PC-3 (cell line): ENCODE data around the gene SKOR2. TPM values are rescaled to one million over a fixed set of nuclear protein-coding genes. Genes with fewer than 3 reads are reported as not detected.
"Not testable (repeated sequence)": the region's sequence is repeated elsewhere in the genome, so short reads cannot be mapped to it uniquely, and the experiment has no call there.

Experiments used
- ATAC-seq: fragments of 200-7000 bp; cut with Tn5 transposase; 2 replicates; pipeline ENCODE4 v1.9.1; 2020; ENCODE audit warnings: mild to moderate bottlenecking, moderate library complexity
- BruUV-seq: library from RNA; stranded (reverse); fragments of 400-500 nt; replicated peaks from 2 replicates; lab custom pipeline; 2021; lab: Mats Ljungman, UMichigan
- CTCF ChIA-PET: fragments of 300-600 bp; sonication (Branson Sonifier 250); formaldehyde crosslinking; loops from one replicate; lab custom pipeline; 2022; ENCODE audit warnings: antibody characterized with exemption; lab: Charles Lee
- POLR2A ChIA-PET: fragments of 300-600 bp; sonication (Branson Sonifier 250); formaldehyde crosslinking; loops from one replicate; lab custom pipeline; 2022; ENCODE audit warnings: antibody characterized with exemption; ENCODE audit not compliant: unreplicated experiment; lab: Charles Lee
- DNase-seq: peaks from one replicate; pipeline ENCODE4 v3.0.0-alpha.2; 2015
- H2AFZ ChIP-seq: fragments of 300-600 bp; sonication (generic); 2 replicates; pipeline ENCODE4 v1.6.0; 2016; ENCODE audit warnings: antibody characterized with exemption, low read length
- H3F3A ChIP-seq: fragments of 300-600 bp; sonication (generic); one replicate; pipeline ENCODE4 v1.6.0; 2017; ENCODE audit warnings: antibody characterized with exemption, low read length, control low read depth, mild to moderate bottlenecking; ENCODE audit not compliant: unreplicated experiment
- H3K27ac ChIP-seq: fragments of 300-600 bp; sonication (generic); 2 replicates; pipeline ENCODE4 v1.5.1; 2016; ENCODE audit warnings: mild to moderate bottlenecking, low read length
- H3K27me3 ChIP-seq: fragments of 300-600 bp; sonication (generic); 2 replicates; pipeline ENCODE4 v1.6.1; 2016; ENCODE audit warnings: low read length, mixed read lengths
- H3K36me3 ChIP-seq: fragments of 300-600 bp; sonication (generic); 2 replicates; pipeline ENCODE4 v1.6.1; 2016; ENCODE audit warnings: low read depth, mixed run types, low read length, mixed read lengths
- H3K4me1 ChIP-seq: fragments of 300-600 bp; sonication (generic); 2 replicates; pipeline ENCODE4 v1.5.1; 2016; ENCODE audit warnings: low read length; ENCODE audit not compliant: insufficient read depth
- H3K4me2 ChIP-seq: fragments of 300-600 bp; sonication (generic); 2 replicates; pipeline ENCODE4 v1.6.0; 2016; ENCODE audit warnings: low read length
- H3K4me3 ChIP-seq: fragments of 300-600 bp; sonication (generic); 2 replicates; pipeline ENCODE4 v1.5.1; 2016; ENCODE audit warnings: mild to moderate bottlenecking, low read length, mixed read lengths
- H3K79me2 ChIP-seq: fragments of 300-600 bp; sonication (generic); 2 replicates; pipeline ENCODE4 v1.6.1; 2017; ENCODE audit warnings: low read length, mixed read lengths
- H3K9ac ChIP-seq: fragments of 300-600 bp; sonication (generic); 2 replicates; pipeline ENCODE4 v1.6.0; 2016; ENCODE audit warnings: mild to moderate bottlenecking, low read length
- H3K9me2 ChIP-seq: fragments of 300-600 bp; sonication (generic); replicated peaks from 2 replicates; pipeline ENCODE4 v1.6.1; 2016; ENCODE audit warnings: mixed run types, low read length, mixed read lengths
- H3K9me3 ChIP-seq: fragments of 300-600 bp; sonication (generic); 2 replicates; pipeline ENCODE4 v1.6.1; 2016; ENCODE audit warnings: low read length, mixed read lengths
- H4K20me1 ChIP-seq: fragments of 300-600 bp; sonication (generic); 2 replicates; pipeline ENCODE4 v1.6.1; 2016; ENCODE audit warnings: low read length, mixed read lengths
- EZH2 ChIP-seq: fragments of 300-600 bp; sonication (generic); IDR thresholded peaks from one replicate; pipeline ENCODE4 v1.6.1; 2017; ENCODE audit warnings: antibody characterized with exemption, mild to moderate bottlenecking, low read length; ENCODE audit not compliant: unreplicated experiment
- EZH2phosphoT487 ChIP-seq: fragments of 300-600 bp; sonication (generic); IDR thresholded peaks from 2 replicates; pipeline ENCODE4 v1.6.1; 2018; ENCODE audit warnings: mild to moderate bottlenecking, antibody characterized with exemption, low read length, borderline replicate concordance
- intact Hi-C: fragments of 100-400 bp; cut with micrococcal nuclease; formaldehyde crosslinking; loops from 2 replicates; pipeline ENCODE4 v1.9.0; 2023
- total RNA-seq: library from RNA; depleted of rRNA; stranded (reverse); fragments of >200 nt; gene quantifications from 2 replicates; pipeline ENCODE4 v1.2.3, GENCODE V29; 2014
- TF ChIP-seq, protein P1 (sequence below): fragments of 300-600 bp; sonication (generic); conservative IDR thresholded peaks from 2 replicates; pipeline ENCODE4 v1.5.1; 2017; ENCODE audit warnings: antibody characterized with exemption, low read depth, mild to moderate bottlenecking, low read length

Gene SKOR2
- total RNA-seq, 1 experiment from 2014 or later = not detected

DNA sequence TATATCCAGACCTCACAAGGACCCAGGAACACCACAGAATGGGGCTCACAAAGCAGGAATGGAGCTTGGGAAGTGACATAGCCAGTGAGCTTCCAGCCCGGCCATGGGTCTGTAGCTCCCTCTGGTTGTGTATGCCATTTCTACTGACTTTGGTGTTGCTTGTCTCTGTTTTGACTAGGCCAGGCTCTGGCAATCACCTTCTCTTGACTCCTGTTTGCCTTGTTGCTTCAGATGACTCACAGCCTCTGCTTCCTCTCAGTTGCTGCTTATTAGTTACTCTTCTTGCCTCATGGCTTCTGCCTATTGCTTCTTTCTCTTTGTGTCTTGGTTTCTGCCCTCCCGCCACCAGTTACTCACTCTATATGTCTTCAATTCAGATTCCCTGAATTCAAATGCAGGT, 59.5 kb downstream of the SKOR2 start:
- no peaks in the 10 kb centered on the region for H3K4me1 ChIP-seq
- H3K79me2 ChIP-seq = no peaks in the 10 kb centered on the region
- ATAC-seq (peak; percentile 69), DNase-seq (peak; percentile 26)
- ChIA-PET CTCF (no interaction called here), POLR2A (no interaction called here)
- no peak overlapping the region for H3K4me3 ChIP-seq
- H3K27me3 ChIP-seq = no peaks in the 10 kb centered on the region
- no peak overlapping the region for H3K27ac ChIP-seq
- no peak overlapping the region for H2AFZ ChIP-seq
- BruUV-seq = no TSS peak
- no peaks in the 10 kb centered on the region for H3K9me2 ChIP-seq
- H3K9ac ChIP-seq = no peak overlapping the region
- intact Hi-C loops = no loop called here
- H3K9me3 ChIP-seq = no peaks in the 10 kb centered on the region
- H4K20me1 ChIP-seq = no peaks in the 10 kb centered on the region
- no peak for TF ChIP-seq EZH2phosphoT487
- TF ChIP-seq, protein P1, sequence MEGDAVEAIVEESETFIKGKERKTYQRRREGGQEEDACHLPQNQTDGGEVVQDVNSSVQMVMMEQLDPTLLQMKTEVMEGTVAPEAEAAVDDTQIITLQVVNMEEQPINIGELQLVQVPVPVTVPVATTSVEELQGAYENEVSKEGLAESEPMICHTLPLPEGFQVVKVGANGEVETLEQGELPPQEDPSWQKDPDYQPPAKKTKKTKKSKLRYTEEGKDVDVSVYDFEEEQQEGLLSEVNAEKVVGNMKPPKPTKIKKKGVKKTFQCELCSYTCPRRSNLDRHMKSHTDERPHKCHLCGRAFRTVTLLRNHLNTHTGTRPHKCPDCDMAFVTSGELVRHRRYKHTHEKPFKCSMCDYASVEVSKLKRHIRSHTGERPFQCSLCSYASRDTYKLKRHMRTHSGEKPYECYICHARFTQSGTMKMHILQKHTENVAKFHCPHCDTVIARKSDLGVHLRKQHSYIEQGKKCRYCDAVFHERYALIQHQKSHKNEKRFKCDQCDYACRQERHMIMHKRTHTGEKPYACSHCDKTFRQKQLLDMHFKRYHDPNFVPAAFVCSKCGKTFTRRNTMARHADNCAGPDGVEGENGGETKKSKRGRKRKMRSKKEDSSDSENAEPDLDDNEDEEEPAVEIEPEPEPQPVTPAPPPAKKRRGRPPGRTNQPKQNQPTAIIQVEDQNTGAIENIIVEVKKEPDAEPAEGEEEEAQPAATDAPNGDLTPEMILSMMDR = no peak
- no peak for TF ChIP-seq EZH2
- H3F3A ChIP-seq = no peaks in the 10 kb centered on the region
- no peak overlapping the region for H3K4me2 ChIP-seq
- no peaks in the 10 kb centered on the region for H3K36me3 ChIP-seq

DNA sequence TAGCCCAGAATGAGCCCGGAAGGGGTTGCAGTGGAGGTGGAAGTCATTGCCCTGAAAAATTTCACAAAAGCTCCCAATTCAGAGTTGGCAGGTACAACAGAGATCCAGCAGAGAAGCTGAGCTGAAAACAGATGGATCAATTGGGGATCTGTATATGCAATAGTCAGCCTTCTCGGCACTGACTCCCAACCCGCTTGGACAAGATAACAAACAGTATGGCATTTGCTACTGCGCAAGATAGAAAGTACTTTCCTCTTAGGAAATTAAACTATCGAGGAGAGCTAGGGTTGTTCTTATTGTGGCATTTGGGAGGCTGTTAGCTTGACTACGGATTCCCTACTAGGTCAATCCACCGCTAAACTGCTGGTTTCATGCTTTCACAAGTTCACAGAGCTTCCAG, 63.7 kb downstream of the SKOR2 start:
- Histone ChIP-seq H3K9me3 (no peaks in the 10 kb centered on the region), H3K9me2 (no peaks in the 10 kb centered on the region), H3F3A (no peaks in the 10 kb centered on the region), H3K27ac (no peak overlapping the region), H3K4me2 (no peak overlapping the region), H3K4me1 (no peaks in the 10 kb centered on the region), H4K20me1 (no peaks in the 10 kb centered on the region), H3K36me3 (no peaks in the 10 kb centered on the region), H3K27me3 (no peaks in the 10 kb centered on the region), H2AFZ (no peak overlapping the region), H3K79me2 (no peaks in the 10 kb centered on the region), H3K9ac (no peak overlapping the region), H3K4me3 (no peak overlapping the region)
- DNase-seq (no peak), ATAC-seq (no peak)
- no peak for TF ChIP-seq EZH2
- TF ChIP-seq EZH2phosphoT487 = no peak
- TF ChIP-seq, protein P1 = no peak
- CTCF ChIA-PET = no interaction called here
- intact Hi-C loops = no loop called here
- no TSS peak for BruUV-seq
- POLR2A ChIA-PET = no interaction called here

DNA sequence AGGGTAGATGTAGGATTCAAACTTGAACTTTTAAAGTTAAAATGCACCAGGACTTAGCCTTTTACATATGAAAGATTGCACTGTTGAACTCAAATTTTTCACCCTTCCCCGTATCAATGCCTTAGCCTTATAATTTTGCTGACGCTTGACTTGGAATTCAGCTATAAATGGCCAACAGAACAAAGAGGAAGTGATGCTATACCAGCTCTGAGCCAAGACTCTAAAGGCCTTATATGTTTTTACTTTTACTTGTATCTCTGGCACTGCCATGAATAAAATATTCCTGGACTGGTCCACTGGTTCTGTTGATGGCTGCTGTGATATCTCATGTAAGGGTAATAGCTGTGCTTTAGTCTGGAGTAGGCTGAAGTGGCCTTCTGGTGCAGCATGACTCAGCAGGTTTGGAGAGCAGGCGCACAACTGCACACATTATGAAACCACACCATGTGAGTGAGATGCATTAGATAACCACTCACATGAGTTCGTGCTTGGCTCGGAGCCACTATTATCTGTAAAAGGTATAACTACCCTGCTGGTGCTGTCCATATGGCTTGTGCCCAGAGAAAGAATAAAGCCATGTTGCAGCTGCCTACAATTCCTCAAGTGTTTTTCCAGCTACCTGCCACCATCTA, 66.9 kb downstream of the SKOR2 start:
- ATAC-seq (no peak), DNase-seq (no peak)
- no peak overlapping the region for H3K4me2 ChIP-seq
- H3K9me3 ChIP-seq = no peaks in the 10 kb centered on the region
- H3K4me3 ChIP-seq = no peak overlapping the region
- no peaks in the 10 kb centered on the region for H3F3A ChIP-seq
- no peak overlapping the region for H3K9ac ChIP-seq
- no peak overlapping the region for H3K27ac ChIP-seq
- intact Hi-C loops = no loop called here
- TF ChIP-seq, protein P1 = no peak
- TF ChIP-seq EZH2 (no peak), EZH2phosphoT487 (no peak)
- no TSS peak for BruUV-seq
- no peaks in the 10 kb centered on the region for H4K20me1 ChIP-seq
- CTCF ChIA-PET = no interaction called here
- no peaks in the 10 kb centered on the region for H3K9me2 ChIP-seq
- H3K27me3 ChIP-seq = no peaks in the 10 kb centered on the region
- no peaks in the 10 kb centered on the region for H3K36me3 ChIP-seq
- H2AFZ ChIP-seq = no peak overlapping the region
- no peaks in the 10 kb centered on the region for H3K79me2 ChIP-seq
- POLR2A ChIA-PET = no interaction called here
- no peaks in the 10 kb centered on the region for H3K4me1 ChIP-seq

- H3K36me3 ChIP-seq, H3K9me3 ChIP-seq, DNase-seq, ATAC-seq, H3K4me2 ChIP-seq, H2AFZ ChIP-seq, H3K4me1 ChIP-seq, H4K20me1 ChIP-seq, CTCF ChIA-PET, H3K4me3 ChIP-seq, BruUV-seq, H3K9ac ChIP-seq, intact Hi-C loops, H3K27ac ChIP-seq, H3K9me2 ChIP-seq, H3F3A ChIP-seq, H3K79me2 ChIP-seq, H3K27me3 ChIP-seq, POLR2A ChIA-PET: not testable (repeated sequence)
Observed at GRCh38 chr18:47182156-47182555, 69.3 kb downstream of the SKOR2 start.
